GM19025 (cell line): ENCODE measurements around the gene SSC5D.
A peak's percentile ranks its signal among the peaks of the same experiment; 100 is the strongest.

Experiments used
- ATAC-seq: cut with Tn5 transposase; IDR thresholded peaks from one replicate; pipeline ENCODE4 v1.9.1; 2021; ENCODE audit warnings: mild to moderate bottlenecking, low read depth, moderate library complexity; ENCODE audit not compliant: unreplicated experiment

The SSC5D gene

DNA sequence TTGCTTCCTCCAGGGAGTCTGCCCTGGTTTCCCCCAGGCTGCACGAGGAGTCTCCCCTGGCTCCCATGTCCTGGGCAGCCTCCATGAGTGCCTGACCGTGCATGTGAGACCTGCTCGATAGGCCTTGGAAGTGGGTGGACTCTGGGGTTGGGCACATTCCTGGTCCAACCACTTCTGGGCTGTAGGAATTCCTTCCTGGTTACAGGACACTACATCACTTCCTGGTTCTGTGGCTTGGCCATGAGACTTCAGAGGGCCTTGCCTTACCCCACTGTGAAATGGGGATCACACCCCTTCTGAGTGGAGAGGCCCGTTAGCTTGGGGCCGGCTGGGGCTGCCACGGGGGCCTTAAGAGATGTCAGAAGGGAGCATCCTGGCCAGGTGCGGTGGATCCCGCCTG is 15.8 kb upstream of the SSC5D start:
- no peak for ATAC-seq

DNA sequence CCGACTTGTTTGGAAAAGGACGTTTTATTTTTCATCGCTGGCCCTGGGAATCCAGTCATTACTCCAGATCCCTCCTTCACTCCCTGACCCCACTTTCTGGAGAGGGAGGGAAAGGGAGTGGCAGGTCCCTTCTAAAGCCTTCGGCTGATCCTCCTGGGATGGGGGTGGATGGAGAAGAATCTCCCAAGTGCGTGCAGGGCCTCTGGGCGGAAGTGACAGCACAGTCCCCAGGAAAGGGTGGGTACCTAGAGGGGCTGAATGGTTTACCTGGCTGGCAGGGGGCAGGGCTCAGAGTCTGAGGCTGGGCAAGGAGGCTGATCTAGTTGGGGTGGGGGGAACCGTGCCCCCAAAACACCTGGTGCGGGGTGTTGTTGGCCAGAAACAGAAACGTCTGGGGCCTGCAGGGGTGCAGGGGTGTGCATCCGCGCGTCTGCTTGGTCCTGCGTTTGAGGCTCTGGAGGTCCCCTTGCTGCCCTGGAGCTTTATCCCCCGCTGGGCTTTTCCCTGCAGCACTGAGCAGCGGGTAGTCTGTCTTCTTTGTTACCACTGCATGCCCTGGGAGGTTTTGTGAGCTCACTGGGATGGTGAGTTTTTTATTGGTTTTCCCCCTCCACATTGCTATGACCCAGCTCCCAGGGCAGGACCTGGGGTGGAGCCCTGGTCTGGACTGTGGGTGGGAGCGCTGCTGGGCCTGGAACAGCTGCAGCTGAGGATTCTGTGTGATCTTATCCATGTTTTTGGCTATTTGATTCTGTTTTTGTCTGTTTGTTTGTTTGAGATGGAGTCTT is 14.8 kb upstream of the SSC5D start:
- ATAC-seq, result no peak

DNA sequence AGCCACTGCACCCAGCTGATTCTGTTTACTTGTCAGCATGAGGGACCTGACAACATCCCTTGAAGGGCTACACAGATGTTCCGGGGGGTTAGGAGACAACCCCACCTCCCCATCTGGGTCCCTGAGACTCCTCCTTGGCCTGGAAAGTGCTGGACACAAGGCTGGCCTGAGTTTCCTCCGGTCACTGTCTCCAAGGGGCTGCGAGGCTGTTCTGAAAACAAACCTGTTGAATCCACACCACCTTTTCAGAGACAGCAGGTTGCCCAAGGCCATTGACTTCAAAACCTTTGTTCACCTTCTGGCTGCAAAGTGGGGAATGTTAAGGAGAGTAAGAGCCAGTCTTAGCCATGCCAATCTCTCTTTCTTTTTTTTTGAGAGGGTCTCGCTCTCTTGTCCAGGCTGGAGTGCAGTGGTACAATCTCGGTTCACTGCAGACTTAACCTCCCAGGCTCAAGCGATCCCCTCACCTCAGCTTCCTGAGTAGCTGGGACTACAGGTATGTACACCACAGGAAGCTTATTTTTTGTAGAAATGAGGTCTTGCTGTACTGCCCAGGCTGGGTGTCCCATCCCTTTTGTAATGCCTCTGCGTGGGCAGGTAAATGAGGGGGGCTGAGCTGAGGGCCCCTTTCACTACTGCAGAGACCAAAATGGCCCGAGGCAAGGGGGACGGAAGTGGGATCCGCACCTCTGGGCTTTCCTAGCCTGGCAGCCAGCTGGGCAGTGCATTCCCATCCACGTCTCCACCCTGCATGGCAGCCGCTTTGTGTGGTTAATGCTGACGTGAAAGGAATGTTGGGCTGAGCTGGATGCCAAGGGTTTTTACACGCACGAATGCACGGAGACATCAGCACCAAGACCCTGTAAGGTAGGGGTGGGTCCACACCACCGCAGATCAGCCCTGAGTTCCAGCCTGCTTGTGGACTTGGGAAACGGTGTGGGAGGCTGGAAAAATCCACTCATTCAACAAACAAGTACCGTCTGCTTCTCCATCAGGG is 13.7 kb upstream of the SSC5D start:
- ATAC-seq, result no peak

DNA sequence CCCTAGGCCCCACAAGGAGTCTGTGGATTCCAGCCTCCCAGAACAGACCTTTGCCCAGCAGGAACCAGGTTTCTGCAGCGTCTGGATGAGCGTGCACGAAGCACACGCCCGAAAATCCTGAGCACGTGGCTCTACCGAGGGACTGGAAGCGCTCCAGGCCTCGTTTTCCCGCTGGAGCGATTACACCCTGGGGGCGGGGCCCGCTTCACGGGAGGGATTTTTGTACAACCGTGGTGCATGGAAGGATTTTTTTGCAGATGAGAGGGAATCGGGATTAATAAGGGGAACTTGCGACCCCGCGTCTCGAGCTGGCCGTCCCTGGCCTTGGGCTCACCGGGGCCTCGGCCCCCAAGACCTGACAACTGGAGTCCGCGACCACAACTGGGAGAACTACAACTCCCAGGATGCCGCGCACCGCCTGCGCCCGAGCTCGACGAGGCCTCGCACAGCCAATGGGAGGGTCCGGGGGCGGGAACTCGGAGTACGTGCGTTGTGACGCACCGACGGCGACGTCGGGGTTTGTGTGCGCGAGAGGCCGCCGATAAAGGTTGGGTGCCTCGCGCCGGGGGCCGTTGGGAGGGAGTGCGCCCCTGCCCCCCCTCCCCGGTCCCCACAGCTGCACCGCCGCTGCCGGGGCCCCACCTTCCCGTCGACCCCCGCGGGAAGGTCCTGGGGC is 12.0 kb upstream of the SSC5D start, which contains the start of gene ZNF628:
ZNF628 (plus strand) TSS at position 518 of the 676 bp plus-strand sequence. CDS start 3,294 bp downstream, outside the sequence.
- ATAC-seq, result peak; percentile 93

DNA sequence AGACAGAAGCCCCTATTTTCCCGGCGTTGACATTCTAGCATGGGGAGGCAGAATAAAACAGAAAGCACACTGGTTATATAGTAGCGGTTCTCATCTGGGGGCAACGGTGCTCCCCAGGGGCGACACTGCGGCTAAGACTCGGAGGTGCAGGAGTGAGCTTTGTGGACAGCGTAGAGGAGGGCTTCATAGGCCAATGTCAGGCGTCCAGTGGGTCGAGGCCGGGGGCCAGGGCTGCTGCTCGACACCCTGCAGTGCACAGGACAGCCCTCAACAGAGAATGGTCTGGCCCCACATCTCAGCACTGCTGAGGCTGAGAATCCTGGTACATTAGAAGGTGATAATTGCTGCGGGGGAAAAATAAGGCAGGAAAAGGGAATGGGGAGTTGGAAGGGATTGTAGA is 10.3 kb upstream of the SSC5D start:
- ATAC-seq, result no peak

DNA sequence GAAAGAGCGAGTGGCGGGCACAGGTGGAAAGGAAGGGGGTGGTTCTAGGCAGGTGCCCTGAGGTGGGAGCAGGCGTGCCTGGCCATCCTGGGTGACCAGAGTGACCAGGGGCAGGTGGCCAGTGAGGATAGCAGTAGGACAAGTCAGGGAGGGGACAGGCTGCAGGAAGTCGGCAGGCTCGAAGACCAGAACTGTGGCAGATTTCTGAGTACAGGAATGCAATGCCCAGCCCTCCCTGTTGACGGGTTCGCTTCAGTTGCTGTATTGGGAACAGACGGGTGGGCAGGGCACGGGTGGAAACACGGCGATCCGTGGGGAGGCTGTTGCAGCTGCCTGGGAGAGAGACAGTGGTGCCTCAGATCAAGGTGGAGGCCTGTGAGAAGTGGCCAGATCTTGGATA is 9.9 kb upstream of the SSC5D start:
- ATAC-seq, result no peak

DNA sequence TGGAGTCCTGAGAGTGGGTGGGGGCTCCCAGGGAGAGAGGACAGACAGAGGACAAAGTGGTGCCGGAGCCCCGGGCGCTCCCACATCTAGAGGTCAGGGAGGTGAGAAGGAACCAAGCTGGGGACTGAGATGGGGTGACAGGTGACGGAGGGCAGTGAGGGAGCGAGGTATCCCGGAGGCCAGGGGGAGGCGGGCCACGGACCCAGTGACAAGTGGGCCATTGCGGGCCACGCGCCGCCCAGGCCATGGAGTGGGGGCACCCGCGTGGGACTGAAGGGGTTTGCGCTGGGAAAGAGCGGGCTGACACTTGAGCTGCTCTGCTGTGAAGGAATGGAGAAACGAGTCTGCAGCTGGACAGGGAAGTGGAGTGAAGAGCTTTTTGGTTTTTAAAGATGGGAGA is 9.2 kb upstream of the SSC5D start:
- ATAC-seq, result no peak

DNA sequence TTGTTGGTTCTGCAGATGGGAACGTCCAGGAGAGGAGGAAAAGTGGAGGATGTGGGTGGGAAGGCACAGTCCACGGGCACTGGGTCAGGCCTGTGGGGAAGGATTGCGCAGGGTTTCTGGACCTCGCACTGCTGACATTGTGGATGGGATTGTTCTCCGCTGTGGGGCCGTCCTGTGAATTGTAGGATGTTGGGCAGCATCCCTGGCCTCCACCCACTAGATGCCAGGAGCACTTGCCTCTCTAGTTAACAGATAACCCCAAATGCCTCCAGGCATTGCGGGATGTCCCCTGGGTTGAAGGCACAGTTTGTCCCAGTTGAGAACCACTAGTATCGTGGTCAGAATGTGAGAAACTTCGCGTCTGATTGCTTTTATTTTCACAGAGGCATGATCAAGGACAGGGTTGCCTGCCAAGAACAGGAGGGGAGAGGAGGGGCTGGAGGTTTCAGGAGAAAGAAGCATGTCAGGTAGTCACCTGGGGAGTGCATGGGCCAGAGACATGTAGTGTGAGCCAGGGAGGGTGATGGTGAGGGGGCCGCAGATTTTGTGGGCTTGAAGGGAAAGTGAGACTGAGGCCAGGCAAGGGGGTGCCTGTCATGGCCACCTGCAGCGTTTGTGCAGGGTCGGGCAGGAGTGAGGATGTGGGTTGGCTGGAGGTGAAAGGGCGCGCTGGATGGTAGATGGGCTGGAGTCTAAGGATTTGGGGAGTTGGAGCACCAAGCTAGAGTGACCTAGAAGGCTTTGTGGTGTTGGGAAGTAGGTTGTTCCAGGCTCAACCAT is 8.6 kb upstream of the SSC5D start:
- ATAC-seq, result no peak

DNA sequence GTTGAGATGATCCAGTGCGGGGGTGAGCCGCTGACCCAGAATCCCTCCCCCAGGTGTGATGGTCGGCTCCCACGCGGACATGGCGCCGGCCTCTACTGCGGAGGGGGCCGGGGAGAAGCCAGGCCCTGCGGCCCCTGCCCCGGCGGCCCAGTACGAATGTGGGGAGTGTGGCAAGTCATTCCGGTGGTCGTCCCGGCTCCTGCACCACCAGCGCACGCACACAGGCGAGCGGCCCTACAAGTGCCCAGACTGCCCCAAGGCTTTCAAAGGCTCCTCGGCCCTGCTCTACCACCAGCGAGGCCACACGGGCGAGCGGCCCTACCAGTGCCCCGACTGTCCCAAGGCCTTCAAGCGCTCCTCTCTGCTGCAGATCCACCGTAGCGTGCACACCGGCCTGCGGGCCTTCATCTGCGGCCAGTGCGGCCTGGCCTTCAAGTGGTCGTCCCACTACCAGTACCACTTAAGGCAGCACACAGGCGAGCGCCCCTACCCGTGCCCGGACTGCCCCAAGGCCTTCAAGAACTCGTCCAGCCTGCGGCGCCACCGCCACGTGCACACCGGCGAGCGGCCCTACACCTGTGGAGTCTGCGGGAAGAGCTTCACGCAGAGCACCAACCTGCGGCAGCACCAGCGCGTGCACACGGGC is 7.0 kb upstream of the SSC5D start:
- ATAC-seq, result no peak

DNA sequence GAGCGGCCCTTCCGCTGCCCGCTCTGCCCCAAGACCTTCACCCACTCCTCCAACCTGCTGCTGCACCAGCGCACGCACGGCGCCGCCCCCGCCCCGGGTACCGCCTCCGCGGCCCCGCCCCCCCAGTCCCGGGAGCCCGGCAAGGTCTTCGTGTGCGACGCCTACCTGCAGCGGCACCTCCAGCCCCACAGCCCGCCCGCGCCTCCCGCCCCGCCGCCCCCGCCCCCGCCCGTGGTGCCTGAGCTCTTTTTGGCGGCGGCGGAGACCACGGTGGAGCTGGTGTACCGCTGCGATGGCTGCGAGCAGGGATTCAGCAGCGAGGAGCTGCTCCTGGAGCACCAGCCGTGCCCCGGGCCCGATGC is 6.5 kb upstream of the SSC5D start:
- ATAC-seq, result no peak

DNA sequence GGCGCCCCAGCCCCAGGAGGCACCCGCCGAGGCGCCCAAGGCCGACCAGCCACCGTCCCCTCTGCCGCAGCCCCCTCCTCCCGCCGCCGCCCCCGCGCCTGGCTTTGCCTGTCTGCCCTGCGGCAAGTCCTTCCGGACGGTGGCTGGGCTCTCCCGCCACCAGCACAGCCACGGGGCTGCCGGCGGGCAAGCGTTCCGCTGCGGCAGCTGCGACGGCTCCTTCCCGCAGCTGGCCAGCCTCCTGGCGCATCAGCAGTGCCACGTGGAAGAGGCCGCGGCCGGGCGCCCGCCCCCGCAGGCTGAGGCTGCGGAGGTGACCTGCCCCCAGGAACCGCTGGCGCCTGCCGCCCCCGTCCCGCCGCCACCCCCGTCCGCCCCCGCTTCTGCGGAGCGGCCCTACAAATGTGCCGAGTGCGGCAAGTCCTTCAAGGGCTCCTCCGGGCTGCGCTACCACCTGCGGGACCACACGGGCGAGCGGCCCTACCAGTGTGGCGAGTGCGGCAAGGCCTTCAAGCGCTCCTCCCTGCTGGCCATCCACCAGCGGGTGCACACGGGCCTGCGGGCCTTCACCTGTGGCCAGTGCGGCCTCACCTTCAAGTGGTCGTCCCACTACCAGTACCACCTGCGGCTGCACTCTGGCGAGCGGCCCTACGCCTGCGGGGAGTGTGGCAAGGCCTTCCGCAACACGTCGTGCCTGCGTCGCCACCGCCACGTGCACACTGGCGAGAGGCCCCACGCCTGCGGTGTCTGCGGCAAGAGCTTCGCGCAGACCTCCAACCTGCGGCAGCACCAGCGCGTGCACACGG is 5.9 kb upstream of the SSC5D start:
- ATAC-seq, result no peak

DNA sequence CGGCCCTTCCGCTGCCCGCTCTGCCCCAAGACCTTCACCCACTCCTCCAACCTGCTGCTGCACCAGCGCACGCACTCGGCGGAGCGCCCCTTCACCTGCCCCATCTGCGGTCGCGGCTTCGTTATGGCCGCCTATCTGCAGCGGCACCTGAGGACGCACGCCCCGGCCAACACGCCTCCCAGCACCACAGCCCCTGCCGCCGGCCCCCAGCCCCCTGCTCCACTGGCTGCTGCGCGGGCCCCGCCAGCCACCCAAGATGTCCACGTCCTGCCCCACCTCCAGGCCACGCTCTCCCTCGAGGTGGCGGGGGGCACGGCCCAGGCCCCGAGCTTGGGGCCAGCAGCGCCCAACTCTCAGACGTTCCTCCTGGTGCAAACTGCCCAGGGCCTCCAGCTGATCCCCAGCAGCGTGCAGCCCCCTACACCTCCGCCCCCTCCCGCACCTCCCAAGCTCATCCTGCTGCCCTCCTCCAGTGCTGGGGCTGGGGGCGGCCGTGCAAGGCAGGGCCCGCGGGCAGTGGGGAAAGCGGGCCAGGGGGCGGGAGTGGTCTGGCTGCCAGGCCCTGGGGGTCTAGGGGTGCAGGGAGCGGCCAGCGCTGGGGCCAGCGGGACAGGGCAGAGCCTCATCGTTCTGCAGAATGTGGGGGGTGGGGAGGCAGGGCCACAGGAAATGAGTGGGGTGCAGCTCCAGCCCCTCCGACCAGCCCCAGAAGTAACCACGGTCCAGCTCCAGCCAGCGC is 5.1 kb upstream of the SSC5D start:
- no peak for ATAC-seq

DNA sequence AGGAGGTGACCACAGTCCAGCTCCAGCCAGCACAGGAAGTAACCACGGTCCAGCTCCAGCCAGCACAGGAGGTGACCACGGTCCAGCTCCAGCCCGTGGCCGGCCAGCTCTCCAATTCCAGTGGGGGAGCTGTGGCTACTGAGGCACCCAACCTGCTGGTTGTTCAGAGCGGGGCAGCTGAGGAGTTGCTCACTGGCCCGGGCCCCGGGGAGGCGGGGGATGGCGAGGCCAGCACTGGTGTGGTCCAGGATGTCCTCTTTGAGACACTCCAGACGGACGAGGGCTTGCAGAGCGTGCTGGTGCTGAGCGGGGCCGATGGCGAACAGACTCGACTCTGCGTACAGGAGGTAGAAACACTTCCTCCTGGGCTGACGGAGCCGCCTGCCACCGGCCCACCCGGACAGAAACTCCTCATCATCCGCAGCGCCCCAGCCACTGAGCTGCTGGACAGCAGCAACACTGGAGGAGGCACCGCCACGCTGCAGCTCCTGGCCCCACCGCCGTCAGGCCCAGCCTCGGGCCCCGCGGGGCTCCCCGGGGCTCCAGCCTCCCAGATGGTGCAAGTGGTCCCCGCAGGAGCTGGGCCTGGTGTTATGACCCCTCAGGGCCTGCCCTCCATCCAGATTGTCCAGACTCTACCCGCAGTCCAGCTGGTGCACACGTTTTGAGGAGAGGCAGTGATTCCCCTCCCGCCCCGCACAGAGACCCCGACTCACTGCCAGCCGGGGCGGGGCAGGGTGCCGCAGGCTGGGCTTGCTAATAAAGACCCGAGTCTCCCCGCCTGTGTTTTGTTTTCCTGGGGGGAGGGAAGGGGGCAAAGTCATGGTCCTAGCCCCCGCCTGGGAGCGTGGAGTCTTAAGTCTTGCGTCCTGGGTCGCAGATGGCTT is 4.3 kb upstream of the SSC5D start:
- ATAC-seq, result no peak

DNA sequence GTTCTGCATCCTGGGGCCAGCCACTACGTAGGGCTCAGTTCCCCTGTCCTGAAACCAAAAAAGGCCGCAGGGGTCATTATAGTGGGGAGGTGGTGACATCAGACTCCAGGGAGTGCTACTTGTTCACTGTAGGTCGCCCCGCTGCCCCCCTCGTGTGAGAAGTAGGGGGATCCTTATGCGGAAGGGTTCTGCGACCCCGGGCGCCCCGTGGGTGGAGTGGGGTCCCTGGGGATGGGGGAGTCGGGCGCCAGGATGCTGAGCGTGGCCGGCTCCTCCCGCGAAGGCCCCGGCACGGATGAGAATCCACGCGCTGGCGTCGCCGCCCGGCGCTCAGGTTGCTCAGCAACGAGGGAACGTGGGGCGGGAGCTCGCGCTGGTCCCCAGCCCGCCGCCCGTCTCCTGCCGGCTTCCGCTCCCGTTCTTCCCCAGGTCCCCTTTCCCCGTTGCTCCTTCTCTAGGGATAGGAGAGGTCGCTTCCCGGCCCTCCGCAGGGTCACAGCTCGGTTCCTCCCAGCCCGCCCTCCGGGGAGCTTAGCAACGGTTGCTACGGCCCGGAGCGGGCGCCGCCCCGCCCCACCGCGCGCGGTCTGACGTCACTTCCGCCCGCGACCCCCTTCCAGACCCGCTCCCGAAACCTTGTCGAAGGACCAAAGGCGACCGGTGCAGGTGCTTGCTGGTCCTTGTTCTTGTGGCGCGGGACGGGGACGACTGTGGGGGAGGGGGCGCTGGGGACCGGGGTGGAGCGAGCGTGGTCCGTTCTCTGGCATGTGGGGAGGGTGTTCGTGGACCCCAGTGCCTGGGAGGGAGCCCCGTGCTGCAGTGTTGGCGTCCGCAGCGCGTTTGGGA is 3.4 kb upstream of the SSC5D start, which contains the start of gene NAT14:
NAT14 (plus strand) TSS at position 596 of the 846 bp plus-strand sequence. CDS start 521 bp downstream, outside the sequence.
- no peak for ATAC-seq

DNA sequence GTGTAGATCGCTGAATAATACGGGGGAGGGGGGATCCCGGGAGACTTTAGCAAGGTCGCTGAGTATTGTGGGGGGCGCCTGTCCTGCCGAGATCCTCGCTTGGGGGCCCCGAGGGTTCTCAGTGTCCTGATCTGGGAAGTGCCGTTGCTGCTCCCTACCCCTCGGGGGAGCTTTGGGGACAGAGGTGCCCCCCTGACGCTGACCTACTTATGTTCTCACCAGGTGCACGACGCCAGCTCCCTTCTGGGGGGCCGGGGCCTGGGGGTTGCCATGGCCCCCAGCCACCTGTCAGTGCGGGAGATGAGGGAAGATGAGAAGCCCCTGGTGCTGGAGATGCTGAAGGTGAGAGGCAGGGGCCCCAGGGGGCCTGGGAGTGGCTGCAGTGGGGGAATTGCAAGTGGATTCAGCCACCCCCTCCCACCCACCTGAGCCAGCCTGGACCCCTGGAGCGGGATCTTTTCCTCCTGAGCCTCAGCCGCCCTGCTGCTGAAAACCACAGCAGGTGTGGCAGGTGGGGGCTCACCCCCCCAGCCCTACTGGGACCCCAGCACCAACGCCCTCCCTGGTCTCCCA is 2.7 kb upstream of the SSC5D start:
- no peak for ATAC-seq
